ENCODE results near the gene PRR35.

PRR35 gene

DNA sequence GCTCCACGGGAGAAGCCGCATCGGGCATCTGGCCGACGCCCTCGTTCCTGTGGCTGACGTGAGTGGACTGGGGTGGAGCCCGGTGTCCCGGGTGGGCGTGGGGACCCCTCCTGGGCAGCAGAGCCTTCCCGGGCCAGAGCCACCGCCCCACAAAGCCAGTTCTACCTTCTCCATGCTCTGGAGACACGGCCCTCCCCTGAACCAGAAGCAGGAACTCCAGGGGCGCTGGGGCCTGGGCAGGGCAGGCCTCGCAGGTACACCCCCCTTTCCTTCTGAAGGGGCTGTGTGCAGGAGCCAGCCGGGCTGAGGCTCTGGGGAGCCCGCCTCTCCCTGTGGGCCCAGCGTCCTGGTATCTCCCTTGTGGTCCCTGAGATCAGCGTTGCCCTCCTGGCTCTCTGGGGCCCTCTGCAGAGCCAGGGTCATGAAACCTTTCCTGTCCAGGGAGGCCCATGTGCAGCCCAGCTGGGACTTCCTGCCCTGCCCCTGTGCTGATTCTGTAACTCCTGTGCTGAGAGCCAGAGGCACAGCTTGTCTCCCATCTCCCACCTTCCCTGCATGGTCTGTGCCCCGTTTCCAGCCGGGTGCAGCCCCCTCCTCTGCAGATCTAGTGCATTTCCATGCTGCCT is 16.1 kb downstream of the PRR35 start:
- ATAC-seq, result no peak
- no peaks in the 10 kb centered on the region for H3K9me3 Mint-ChIP-seq
- peak overlapping the region; percentile 63 for H3K27ac Mint-ChIP-seq
- peaks cover 15% of the 10 kb centered on the region for H3K4me1 Mint-ChIP-seq
- no peaks in the 10 kb centered on the region for H3K36me3 Mint-ChIP-seq
- no peak overlapping the region for H3K4me3 Mint-ChIP-seq
- DNase-seq (ENCODE audit: low spot score in 2 of 2), result no peak

DNA sequence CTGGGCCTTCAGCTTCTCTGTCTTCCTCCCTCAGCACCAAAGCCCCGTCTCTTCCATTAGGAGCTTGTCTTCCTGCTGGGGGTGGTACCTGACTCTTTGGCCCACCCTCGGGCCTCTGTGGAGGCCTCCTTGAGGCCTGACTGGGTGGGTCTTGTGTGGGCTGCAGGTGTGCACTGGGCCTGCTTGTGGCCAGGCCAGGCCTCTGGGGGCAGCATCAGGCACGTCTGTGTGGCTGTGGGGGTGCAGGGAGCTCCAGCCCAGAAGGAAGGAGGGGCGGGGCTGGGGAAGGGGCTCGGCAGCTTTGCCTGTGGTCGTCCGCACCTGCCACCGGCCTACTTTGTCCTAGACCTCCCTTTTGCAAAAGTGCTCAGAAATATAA is 16.6 kb downstream of the PRR35 start:
- DNase-seq (ENCODE audit: low spot score in 2 of 2), result no peak
- Mint-ChIP-seq H3K4me1 (peaks cover 10% of the 10 kb centered on the region), H3K36me3 (no peaks in the 10 kb centered on the region), H3K4me3 (no peak overlapping the region), H3K9me3 (no peaks in the 10 kb centered on the region), H3K27ac (peak overlapping the region; percentile 63)
- no peak for ATAC-seq

- H3K4me1 Mint-ChIP-seq, result peaks cover 6% of the 10 kb centered on the region
- H3K9me3 Mint-ChIP-seq, result no peaks in the 10 kb centered on the region
- H3K36me3 Mint-ChIP-seq, result no peaks in the 10 kb centered on the region
- ATAC-seq (no peak), DNase-seq (ENCODE audit: low spot score in 2 of 2) (no peak)
- H3K4me3 Mint-ChIP-seq, result no peak overlapping the region
- H3K27ac Mint-ChIP-seq, result no peak overlapping the region
Observed at GRCh38 chr16:577796-578195, 17.6 kb downstream of the PRR35 start.

GRCh38 chr16:578232-578869 is 18.2 kb downstream of the PRR35 start:
- DNase-seq (ENCODE audit: low spot score in 2 of 2), result no peak
- H3K4me3 Mint-ChIP-seq, result no peak overlapping the region
- H3K36me3 Mint-ChIP-seq, result no peaks in the 10 kb centered on the region
- ATAC-seq, result no peak
- H3K27ac Mint-ChIP-seq, result no peak overlapping the region
- H3K4me1 Mint-ChIP-seq, result peaks cover 6% of the 10 kb centered on the region
- H3K9me3 Mint-ChIP-seq, result no peaks in the 10 kb centered on the region

GRCh38 chr16:578870-579405 is 18.7 kb downstream of the PRR35 start:
- ATAC-seq (peak; percentile 77), DNase-seq (ENCODE audit: low spot score in 2 of 2) (peak; percentile 39 to 81)
- no peaks in the 10 kb centered on the region for H3K9me3 Mint-ChIP-seq
- H3K4me1 Mint-ChIP-seq, result peaks cover 6% of the 10 kb centered on the region
- H3K36me3 Mint-ChIP-seq, result no peaks in the 10 kb centered on the region
- no peak overlapping the region for H3K4me3 Mint-ChIP-seq
- no peak overlapping the region for H3K27ac Mint-ChIP-seq

- H3K27ac Mint-ChIP-seq, result no peak overlapping the region
- no peak for ATAC-seq
- peaks cover 8% of the 10 kb centered on the region for H3K4me1 Mint-ChIP-seq
- no peak for DNase-seq (ENCODE audit: low spot score in 2 of 2)
- no peaks in the 10 kb centered on the region for H3K9me3 Mint-ChIP-seq
- no peaks in the 10 kb centered on the region for H3K36me3 Mint-ChIP-seq
- H3K4me3 Mint-ChIP-seq, result no peak overlapping the region
Observed at GRCh38 chr16:580141-580945, 20.1 kb downstream of the PRR35 start.

GRCh38 chr16:580946-581498 is 20.8 kb downstream of the PRR35 start:
- no peak overlapping the region for H3K27ac Mint-ChIP-seq
- ATAC-seq, result no peak
- DNase-seq (ENCODE audit: low spot score in 2 of 2), result no peak
- H3K4me1 Mint-ChIP-seq, result peaks cover 13% of the 10 kb centered on the region
- H3K4me3 Mint-ChIP-seq, result no peak overlapping the region
- H3K36me3 Mint-ChIP-seq, result no peaks in the 10 kb centered on the region
- no peaks in the 10 kb centered on the region for H3K9me3 Mint-ChIP-seq

DNA sequence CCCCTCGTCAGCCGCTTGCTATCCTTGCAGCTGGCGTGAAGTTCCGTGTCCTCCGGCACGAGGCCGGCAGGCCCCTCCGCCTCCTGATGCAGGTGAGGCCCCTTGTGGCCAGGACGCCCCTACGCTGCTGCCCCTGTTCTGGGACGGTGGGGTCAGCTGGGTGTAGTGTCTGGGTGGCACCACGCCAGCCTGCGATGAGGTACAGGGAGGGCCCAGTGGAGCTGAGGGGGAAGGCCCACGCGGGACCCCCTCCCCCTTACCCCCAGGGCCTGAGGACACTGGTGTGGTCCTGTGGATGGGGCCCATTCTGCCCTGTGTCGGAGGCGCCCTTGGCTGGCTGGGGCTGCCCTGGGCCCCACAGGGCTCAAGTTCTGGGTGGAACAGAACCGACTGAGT is 22.0 kb downstream of the PRR35 start:
- no peaks in the 10 kb centered on the region for H3K9me3 Mint-ChIP-seq

DNA sequence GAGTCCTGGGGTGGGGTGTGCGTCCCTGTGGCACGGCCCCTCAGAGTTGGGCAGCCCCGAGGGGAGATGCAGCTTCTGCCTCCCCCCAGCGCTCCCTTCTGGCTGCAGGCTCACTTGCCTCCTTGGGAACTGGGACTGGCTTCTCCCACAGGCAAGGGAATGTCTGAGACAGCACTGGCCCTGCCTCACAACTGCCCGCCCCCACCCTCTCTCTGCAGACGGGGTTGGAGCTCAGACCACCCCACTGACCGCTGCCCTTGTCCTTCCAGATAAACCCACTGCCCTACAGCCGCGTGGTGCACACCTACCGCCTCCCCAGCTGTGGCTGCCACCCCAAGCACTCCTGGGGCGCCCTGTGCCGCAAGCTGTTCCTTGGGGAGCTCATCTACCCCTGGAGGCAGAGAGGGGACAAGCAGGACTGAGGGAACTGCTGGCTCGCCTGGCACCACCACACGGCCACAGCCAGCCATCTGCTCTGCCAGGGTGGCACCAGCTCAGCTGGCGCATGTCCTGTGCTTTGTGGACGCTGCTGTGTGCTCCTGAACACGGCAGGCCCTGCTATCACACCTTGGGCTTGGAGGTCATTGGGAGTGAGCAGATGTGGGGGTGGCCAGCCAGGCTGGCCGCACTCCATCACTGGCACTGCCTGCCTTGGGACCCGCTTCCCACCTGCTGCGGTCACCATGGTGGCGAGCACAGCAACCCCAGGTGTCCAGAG is 22.6 kb downstream of the PRR35 start:
- Mint-ChIP-seq H3K4me3 (no peak overlapping the region), H3K36me3 (peaks cover 6% of the 10 kb centered on the region), H3K27ac (no peak overlapping the region), H3K9me3 (no peaks in the 10 kb centered on the region), H3K4me1 (peaks cover 14% of the 10 kb centered on the region)
- DNase-seq (ENCODE audit: low spot score in 2 of 2), result no peak
- no peak for ATAC-seq

More for the DNA sequence above, 22.0 kb downstream of the PRR35 start:
- H3K4me1 Mint-ChIP-seq, result peaks cover 9% of the 10 kb centered on the region
- H3K4me3 Mint-ChIP-seq, result no peak overlapping the region
- H3K27ac Mint-ChIP-seq, result no peak overlapping the region
- DNase-seq (ENCODE audit: low spot score in 2 of 2) (no peak), ATAC-seq (no peak)
- H3K36me3 Mint-ChIP-seq, result peaks cover under 1% of the 10 kb centered on the region

- H3K36me3 Mint-ChIP-seq, result peaks cover 13% of the 10 kb centered on the region
- peaks cover 14% of the 10 kb centered on the region for H3K4me1 Mint-ChIP-seq
- H3K9me3 Mint-ChIP-seq, result no peaks in the 10 kb centered on the region
- ATAC-seq, result no peak
- H3K4me3 Mint-ChIP-seq, result no peak overlapping the region
- H3K27ac Mint-ChIP-seq, result no peak overlapping the region
- DNase-seq (ENCODE audit: low spot score in 2 of 2), result no peak
Observed at GRCh38 chr16:583470-583814, 23.2 kb downstream of the PRR35 start.

- no peak overlapping the region for H3K27ac Mint-ChIP-seq
- DNase-seq (ENCODE audit: low spot score in 2 of 2), result no peak
- H3K4me1 Mint-ChIP-seq, result peaks cover 14% of the 10 kb centered on the region
- H3K9me3 Mint-ChIP-seq, result no peaks in the 10 kb centered on the region
- no peak overlapping the region for H3K4me3 Mint-ChIP-seq
- peaks cover 18% of the 10 kb centered on the region for H3K36me3 Mint-ChIP-seq
- ATAC-seq, result no peak
Observed at GRCh38 chr16:583815-584591, 23.8 kb downstream of the PRR35 start.

DNA sequence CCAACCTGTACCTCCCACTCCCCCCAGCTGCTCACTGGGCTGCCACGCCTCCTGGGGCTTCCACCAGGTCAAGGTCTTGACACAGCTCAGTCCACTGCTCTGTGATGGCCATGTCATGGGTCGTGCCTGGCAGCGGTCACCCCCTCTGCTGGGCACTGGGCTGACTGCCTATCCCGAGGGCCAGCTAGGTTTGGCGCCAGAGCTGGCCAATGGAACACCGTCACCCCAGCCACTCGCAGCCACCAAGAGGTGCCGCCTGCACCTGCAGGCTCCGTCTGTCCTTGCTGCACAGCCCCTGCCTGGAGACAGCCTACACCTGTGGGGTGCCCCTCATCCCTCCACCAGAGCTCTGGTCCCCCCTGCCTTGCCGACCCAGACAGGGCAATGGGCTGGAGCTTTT is 25.2 kb downstream of the PRR35 start:
- H3K27ac Mint-ChIP-seq, result peak overlapping the region; percentile 76
- no peak for DNase-seq (ENCODE audit: low spot score in 2 of 2)
- H3K4me1 Mint-ChIP-seq, result peaks cover 14% of the 10 kb centered on the region
- H3K36me3 Mint-ChIP-seq, result peaks cover 28% of the 10 kb centered on the region
- no peak overlapping the region for H3K4me3 Mint-ChIP-seq
- no peaks in the 10 kb centered on the region for H3K9me3 Mint-ChIP-seq
- ATAC-seq, result no peak

DNA sequence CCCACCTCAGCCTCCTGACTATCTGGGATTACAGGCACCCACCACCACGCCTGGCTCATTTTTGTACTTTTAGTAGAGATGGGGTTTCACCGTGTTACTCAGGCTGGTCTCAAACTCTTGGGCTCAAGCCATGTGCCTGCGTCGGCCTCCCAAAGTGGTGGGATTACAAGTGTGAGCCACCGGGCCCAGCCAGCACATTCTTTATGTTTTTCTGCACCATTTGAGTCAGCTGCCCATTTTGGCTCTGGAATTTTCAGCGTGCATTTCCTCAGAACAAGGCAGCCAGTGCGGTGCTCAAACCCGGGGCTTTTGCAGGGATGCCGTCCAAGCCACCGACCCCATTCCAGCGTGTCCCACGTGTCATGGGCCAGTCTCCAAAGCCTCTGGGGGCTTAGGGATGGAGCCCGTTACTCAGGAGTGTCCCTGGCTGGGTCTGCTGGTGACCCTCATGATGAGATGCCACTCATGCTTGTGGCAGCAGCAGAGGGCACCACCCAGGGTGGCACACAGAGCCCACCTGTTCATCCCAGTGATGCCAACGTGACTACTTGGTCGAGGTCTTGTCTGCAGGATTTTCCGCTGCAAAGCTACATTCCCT is 26.0 kb downstream of the PRR35 start:
- H3K4me1 Mint-ChIP-seq, result peaks cover 22% of the 10 kb centered on the region
- H3K27ac Mint-ChIP-seq, result peak overlapping the region; percentile 76
- no peak for ATAC-seq
- H3K9me3 Mint-ChIP-seq, result no peaks in the 10 kb centered on the region
- peaks cover 34% of the 10 kb centered on the region for H3K36me3 Mint-ChIP-seq
- DNase-seq (ENCODE audit: low spot score in 2 of 2), result no peak
- no peak overlapping the region for H3K4me3 Mint-ChIP-seq

Measured in stimulated activated effector memory CD8-positive, alpha-beta T cell treated with anti-CD3 and anti-CD28 coated beads, Interleukin-12 subunit alpha, Interleukin-12 subunit beta, amount 100 ng/mL, for 72 hours (primary cell).